Activated effector memory CD4-positive, alpha-beta T cell treated with Interleukin-2 at 50 U/mL for 16 hours (primary cell): ENCODE results near the gene CUX1.
"Not testable (repeated sequence)": the region's sequence is repeated elsewhere in the genome, so short reads cannot be mapped to it uniquely, and the experiment has no call there.

Experiments used
- DNase-seq: peaks from one replicate; pipeline ENCODE4 v3.0.0-alpha.2; 2020

Gene CUX1

GRCh38 chr7:102328863-102329262 lies 511.4 kb downstream of the CUX1 start:
- not testable (repeated sequence) for DNase-seq

- DNase-seq, result not testable (repeated sequence)
These were observed 511.9 kb downstream of the CUX1 start for GRCh38 chr7:102329366-102329765.

GRCh38 chr7:102330666-102331460 lies 513.4 kb downstream of the CUX1 start:
- not testable (repeated sequence) for DNase-seq
